IPS DF 6.9 (cell line): Measurements from ENCODE around the gene SLC25A24.
A peak's percentile ranks its signal among the peaks of the same experiment; 100 is the strongest.

Experiments used
- DNase-seq: peaks from one replicate; pipeline ENCODE4 v3.0.0-alpha.2; 2013; ENCODE audit warnings: low read depth, low spot score
- H3K27ac ChIP-seq: one replicate; pipeline ENCODE4 v1.5.1; 2013; ENCODE audit warnings: low read length, control low read depth
- H3K27me3 ChIP-seq: 2 replicates; pipeline ENCODE4 v1.6.1; 2013; ENCODE audit warnings: mild to moderate bottlenecking, low read length; ENCODE audit not compliant: control insufficient read depth, insufficient read depth
- H3K36me3 ChIP-seq: 2 replicates; pipeline ENCODE4 v1.6.1; 2013; ENCODE audit warnings: low read length; ENCODE audit not compliant: control insufficient read depth, insufficient read depth
- H3K4me1 ChIP-seq: 2 replicates; pipeline ENCODE4 v1.6.1; 2013; ENCODE audit warnings: low read length; ENCODE audit not compliant: control insufficient read depth, insufficient read depth
- H3K4me3 ChIP-seq: 2 replicates; pipeline ENCODE4 v1.5.1; 2013; ENCODE audit warnings: mild to moderate bottlenecking, low read length
- H3K9me3 ChIP-seq: 2 replicates; pipeline ENCODE4 v1.6.1; 2013; ENCODE audit warnings: low read length, inconsistent platforms; ENCODE audit not compliant: control insufficient read depth, insufficient read depth
- WGBS: extraction: QIAGEN DNeasy Blood & Tissue Kit; methylation state at CpG from one replicate; pipeline ENCODE4 v1.1.7; 2013; ENCODE audit warnings: mixed read lengths, missing lambda C conversion rate; ENCODE audit not compliant: insufficient read length, insufficient coverage; 5-methylcytosine and 5-hydroxymethylcytosine counted together

SLC25A24 gene

DNA sequence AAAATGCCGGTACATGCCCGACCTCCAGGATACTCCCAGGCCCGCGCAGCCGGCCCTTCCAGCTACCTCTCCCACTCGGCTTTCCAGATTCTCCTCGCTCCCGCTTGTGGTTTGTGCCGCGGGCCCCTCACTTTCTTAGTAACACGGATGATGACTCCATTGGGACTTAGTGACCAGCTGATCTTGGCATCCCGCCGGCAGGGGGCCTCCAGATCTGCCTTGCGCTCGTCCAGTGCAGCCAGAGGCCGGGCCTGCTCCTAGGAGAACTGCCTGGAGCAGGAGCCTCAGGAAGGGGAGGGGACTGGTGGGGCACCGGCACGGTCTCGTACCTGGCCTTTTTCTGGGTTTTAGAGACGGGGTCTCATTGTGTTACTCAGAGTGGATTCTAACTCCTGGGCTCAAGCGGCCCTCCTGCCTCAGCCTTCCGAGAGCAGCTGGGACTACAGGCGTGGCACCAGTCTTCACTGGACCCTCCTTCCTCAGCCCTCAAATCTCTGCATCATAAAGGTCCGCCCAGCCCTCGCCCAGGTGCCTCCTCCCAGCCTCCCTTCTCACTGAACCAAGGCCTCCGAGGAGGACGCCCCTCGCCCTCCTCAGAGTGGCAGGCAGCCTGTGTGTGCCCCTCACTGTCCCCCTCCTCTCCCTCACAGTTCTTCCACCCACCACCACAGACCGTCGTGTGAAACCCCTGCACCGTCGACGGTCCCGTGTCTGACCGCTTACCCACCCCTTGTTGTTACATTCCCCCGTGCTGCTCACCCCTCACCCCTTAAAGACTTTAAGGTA lies 78.6 kb downstream of the SLC25A24 start:
- peak; percentile 16 for DNase-seq
- Histone ChIP-seq H3K27me3 (no peaks in the 10 kb centered on the region), H3K36me3 (no peaks in the 10 kb centered on the region), H3K4me1 (no peaks in the 10 kb centered on the region; the same call in none of the 2 replicates), H3K4me3 (no peak overlapping the region), H3K27ac (no peak overlapping the region), H3K9me3 (no peaks in the 10 kb centered on the region)
- WGBS: no CpG with 5 or more reads among the region's 36 CpGs

- no CpG with 5 or more reads among the region's 6 CpGs for WGBS
- no peaks in the 10 kb centered on the region for H3K9me3 ChIP-seq
- no peak overlapping the region for H3K27ac ChIP-seq
- no peak for DNase-seq
- H3K4me3 ChIP-seq: no peak overlapping the region
- H3K4me1 ChIP-seq: no peaks in the 10 kb centered on the region; the same call in none of the 2 replicates
- no peaks in the 10 kb centered on the region for H3K27me3 ChIP-seq
- H3K36me3 ChIP-seq: no peaks in the 10 kb centered on the region
These were observed 80.0 kb downstream of the SLC25A24 start for GRCh38 chr1:108120163-108120562.

GRCh38 chr1:108119500-108119899 lies 80.6 kb downstream of the SLC25A24 start:
- no peaks in the 10 kb centered on the region; the same call in none of the 2 replicates for H3K4me1 ChIP-seq
- no peak overlapping the region for H3K27ac ChIP-seq
- no CpG with 5 or more reads among the region's 5 CpGs for WGBS
- no peak overlapping the region for H3K4me3 ChIP-seq
- no peaks in the 10 kb centered on the region for H3K9me3 ChIP-seq
- H3K36me3 ChIP-seq: no peaks in the 10 kb centered on the region
- no peak for DNase-seq
- no peaks in the 10 kb centered on the region for H3K27me3 ChIP-seq

DNA sequence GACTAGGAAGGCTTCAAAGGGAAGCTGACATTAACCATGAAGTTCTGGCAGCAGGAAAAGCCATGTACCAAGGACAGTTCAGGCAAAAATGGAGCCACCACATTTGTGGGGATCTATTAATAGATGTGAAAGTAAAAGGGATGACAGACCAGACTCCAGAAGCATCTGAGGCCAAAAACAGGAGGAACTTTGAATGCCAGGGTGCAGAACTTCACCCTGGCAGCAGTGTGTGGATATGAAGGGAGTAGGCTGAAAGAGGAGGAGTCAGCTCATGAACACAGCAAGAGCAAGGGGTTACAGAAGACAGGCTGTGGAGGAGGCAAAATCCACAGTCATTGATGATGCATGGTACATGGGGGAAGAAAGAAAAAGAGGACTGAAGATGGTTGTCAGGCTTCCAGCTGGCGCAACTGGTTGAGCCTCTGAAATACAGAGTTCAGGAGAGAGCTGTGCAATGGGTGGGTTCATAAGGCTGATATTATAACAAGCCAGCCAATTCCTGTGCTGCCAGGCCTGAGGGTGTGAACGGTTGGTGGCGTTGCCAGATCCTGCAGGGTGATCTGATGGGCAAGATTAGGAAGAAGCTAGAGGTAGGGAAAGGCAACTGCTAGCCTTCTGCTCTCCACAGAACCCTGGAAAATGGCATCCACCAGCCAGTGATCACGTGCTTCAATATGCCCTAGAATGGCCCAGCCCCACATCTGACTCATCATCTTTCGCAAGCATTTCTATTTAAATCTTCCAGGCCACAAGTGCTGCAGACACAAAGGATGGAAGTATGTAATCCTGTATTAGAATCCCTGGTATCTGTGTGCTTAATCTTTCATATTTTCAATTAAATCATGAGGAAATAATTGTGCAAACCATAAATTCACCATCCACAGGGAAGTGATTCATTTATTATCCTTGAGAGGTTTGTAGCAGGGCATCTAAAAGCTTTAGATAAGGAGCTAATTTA lies 81.9 kb downstream of the SLC25A24 start:
- Histone ChIP-seq H3K27ac (no peak overlapping the region), H3K4me3 (no peak overlapping the region), H3K4me1 (peaks cover 2% of the 10 kb centered on the region), H3K36me3 (no peaks in the 10 kb centered on the region), H3K9me3 (no peaks in the 10 kb centered on the region), H3K27me3 (no peaks in the 10 kb centered on the region)
- no peak for DNase-seq
- WGBS: no CpG with 5 or more reads among the region's 5 CpGs

GRCh38 chr1:108117237-108117636 lies 82.9 kb downstream of the SLC25A24 start:
- no peak overlapping the region for H3K4me3 ChIP-seq
- no peaks in the 10 kb centered on the region for H3K27me3 ChIP-seq
- no CpG with 5 or more reads among the region's 1 CpG for whole genome bisulfite sequencing
- DNase-seq: no peak
- peaks cover 2% of the 10 kb centered on the region for H3K4me1 ChIP-seq
- H3K27ac ChIP-seq: no peak overlapping the region
- no peaks in the 10 kb centered on the region for H3K9me3 ChIP-seq
- no peaks in the 10 kb centered on the region for H3K36me3 ChIP-seq

DNA sequence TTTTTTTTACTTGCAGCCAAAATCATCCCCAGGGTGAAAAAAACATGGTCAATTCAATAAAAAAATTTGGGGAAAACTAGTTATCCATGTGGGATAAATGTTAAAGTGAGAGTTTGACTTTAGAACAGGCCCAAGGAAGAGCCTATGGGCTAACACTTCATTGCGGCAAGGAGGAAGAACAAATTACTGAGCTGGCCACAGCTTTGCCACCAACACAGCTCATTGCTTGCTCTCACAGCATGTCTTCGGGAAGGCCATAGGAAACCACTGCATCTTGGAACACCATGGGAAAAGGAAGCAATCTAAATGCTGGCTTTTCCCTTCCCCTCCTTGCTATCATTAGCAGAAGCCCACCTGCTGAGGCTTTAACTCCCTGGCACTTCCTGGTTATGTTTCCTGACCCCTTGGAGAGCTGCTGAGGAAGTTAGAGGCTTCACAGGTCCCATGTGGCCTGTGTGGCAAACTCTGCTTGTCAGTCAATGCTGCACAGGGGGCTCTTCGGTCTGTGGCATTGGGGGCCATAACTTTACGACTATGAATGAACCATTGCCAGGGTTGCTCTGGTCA lies 86.0 kb downstream of the SLC25A24 start:
- Histone ChIP-seq H3K27me3 (no peaks in the 10 kb centered on the region), H3K4me3 (no peak overlapping the region), H3K9me3 (no peaks in the 10 kb centered on the region), H3K4me1 (peaks cover 2% of the 10 kb centered on the region; the same call in 1 of the 2 replicates), H3K27ac (no peak overlapping the region), H3K36me3 (no peaks in the 10 kb centered on the region)
- no peak for DNase-seq
- no CpG with 5 or more reads among the region's 4 CpGs for WGBS

GRCh38 chr1:108113496-108113895 lies 86.6 kb downstream of the SLC25A24 start:
- Histone ChIP-seq H3K36me3 (no peaks in the 10 kb centered on the region), H3K4me1 (peaks cover 2% of the 10 kb centered on the region; the same call in 1 of the 2 replicates), H3K27me3 (no peaks in the 10 kb centered on the region), H3K4me3 (no peak overlapping the region), H3K27ac (no peak overlapping the region), H3K9me3 (no peaks in the 10 kb centered on the region)
- no peak for DNase-seq
- no CpG with 5 or more reads among the region's 3 CpGs for WGBS

GRCh38 chr1:108109295-108109973 lies 90.7 kb downstream of the SLC25A24 start:
- Histone ChIP-seq H3K36me3 (no peaks in the 10 kb centered on the region), H3K27me3 (no peaks in the 10 kb centered on the region), H3K9me3 (no peaks in the 10 kb centered on the region), H3K27ac (no peak overlapping the region), H3K4me3 (no peak overlapping the region), H3K4me1 (peaks cover 2% of the 10 kb centered on the region; the same call in 1 of the 2 replicates)
- no peak for DNase-seq
- no CpG with 5 or more reads among the region's 6 CpGs for WGBS

DNA sequence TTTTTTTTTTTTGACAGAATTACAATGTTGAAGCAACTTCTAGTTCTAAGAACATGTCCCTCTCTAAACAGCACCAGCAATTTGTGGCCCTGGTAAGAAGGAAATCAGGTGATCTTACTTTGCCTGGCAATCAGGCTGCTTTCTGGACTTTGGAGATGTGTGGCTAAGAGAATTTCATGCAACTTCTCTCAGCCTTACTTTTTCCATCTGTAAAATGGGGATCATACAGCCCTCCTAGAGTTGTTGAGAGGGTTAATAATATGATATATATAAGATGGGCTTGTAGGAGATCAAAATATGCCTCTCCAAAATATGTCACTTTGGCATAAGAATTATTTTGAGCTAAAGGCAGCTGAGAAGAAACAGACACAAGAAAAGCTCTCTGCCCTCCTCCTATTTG lies 92.0 kb downstream of the SLC25A24 start:
- DNase-seq: no peak

DNA sequence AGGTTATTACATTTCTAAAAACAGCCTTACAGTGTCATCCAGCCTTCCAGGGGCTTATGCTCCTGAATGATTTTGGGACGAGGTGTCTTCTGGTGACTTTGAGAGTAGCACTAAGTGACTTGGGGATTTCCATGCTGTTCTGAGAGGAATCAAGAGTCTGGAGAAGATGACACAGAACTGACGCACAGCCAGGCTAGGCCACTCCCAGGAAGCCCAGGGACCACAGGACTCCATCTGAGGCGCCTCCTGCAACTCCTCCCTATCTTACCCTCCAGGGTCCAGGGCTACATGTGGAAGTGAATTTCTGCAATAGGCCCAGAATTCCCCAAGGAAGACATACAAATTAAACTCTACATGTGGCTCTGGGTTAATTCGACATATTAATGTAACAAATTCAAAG lies 92.5 kb downstream of the SLC25A24 start:
- no peaks in the 10 kb centered on the region for H3K4me1 ChIP-seq
- H3K27me3 ChIP-seq: no peaks in the 10 kb centered on the region
- no CpG with 5 or more reads among the region's 4 CpGs for WGBS
- H3K27ac ChIP-seq: no peak overlapping the region
- H3K9me3 ChIP-seq: no peaks in the 10 kb centered on the region
- no peak for DNase-seq
- H3K36me3 ChIP-seq: no peaks in the 10 kb centered on the region
- no peak overlapping the region for H3K4me3 ChIP-seq

More for the DNA sequence above, 92.0 kb downstream of the SLC25A24 start:
- Histone ChIP-seq H3K4me1 (no peaks in the 10 kb centered on the region), H3K27ac (no peak overlapping the region), H3K36me3 (no peaks in the 10 kb centered on the region), H3K9me3 (no peaks in the 10 kb centered on the region), H3K4me3 (no peak overlapping the region), H3K27me3 (no peaks in the 10 kb centered on the region)
